HG02885 (cell line): ENCODE results near the gene TTC28.
"Not testable (repeated sequence)": the region's sequence is repeated elsewhere in the genome, so short reads cannot be mapped to it uniquely, and the experiment has no call there.

Source experiments
- ATAC-seq: cut with Tn5 transposase; IDR thresholded peaks from one replicate; pipeline ENCODE4 v1.9.1; 2021; ENCODE audit warnings: mild to moderate bottlenecking; ENCODE audit not compliant: unreplicated experiment, poor library complexity

TTC28 gene

GRCh38 chr22:28679611-28680287, at the start of gene TTC28:
TTC28 (minus strand) TSS chr22:28679840; CDS start chr22:28679723, 117 bp downstream.
- not testable (repeated sequence) for ATAC-seq

- no peak for ATAC-seq
Measured at GRCh38 chr22:28728621-28729313, 49.1 kb upstream of the TTC28 start.

GRCh38 chr22:28728002-28728401, 48.4 kb upstream of the TTC28 start:
- no peak for ATAC-seq

- no peak for ATAC-seq
Measured at GRCh38 chr22:28718044-28718443, 38.4 kb upstream of the TTC28 start.

GRCh38 chr22:28716686-28717085, 37.0 kb upstream of the TTC28 start:
- ATAC-seq, result no peak

- ATAC-seq, result no peak
Measured at GRCh38 chr22:28715611-28716010, 36.0 kb upstream of the TTC28 start.

GRCh38 chr22:28714043-28714628, 34.5 kb upstream of the TTC28 start:
- ATAC-seq, result no peak

GRCh38 chr22:28711820-28712777, 32.5 kb upstream of the TTC28 start:
- no peak for ATAC-seq

- ATAC-seq, result no peak
Measured at GRCh38 chr22:28711341-28711740, 31.7 kb upstream of the TTC28 start.

- no peak for ATAC-seq
Measured at GRCh38 chr22:28710576-28711191, 31.0 kb upstream of the TTC28 start.

GRCh38 chr22:28710107-28710506, 30.5 kb upstream of the TTC28 start:
- no peak for ATAC-seq

GRCh38 chr22:28706845-28707244, 27.2 kb upstream of the TTC28 start:
- ATAC-seq, result no peak

- ATAC-seq, result no peak
Measured at GRCh38 chr22:28703436-28703835, 23.8 kb upstream of the TTC28 start.

GRCh38 chr22:28702891-28703290, 23.3 kb upstream of the TTC28 start:
- no peak for ATAC-seq

- not testable (repeated sequence) for ATAC-seq
Measured at GRCh38 chr22:28693041-28693760, 13.6 kb upstream of the TTC28 start.

GRCh38 chr22:28689796-28690195, 10.2 kb upstream of the TTC28 start:
- ATAC-seq, result not testable (repeated sequence)

GRCh38 chr22:28682966-28683365, 3.3 kb upstream of the TTC28 start:
- not testable (repeated sequence) for ATAC-seq

- not testable (repeated sequence) for ATAC-seq
Measured at GRCh38 chr22:28680813-28681490, 1.3 kb upstream of the TTC28 start.
